ENCODE measurements around the gene RNF227.

GRCh38 chr17:7911116-7911515, 5.0 kb downstream of the RNF227 start:
- TF ChIP-seq CTCF (IDR thresholded peaks at IDR 0.05), result no peak
- no peak for TF ChIP-seq POLR2AphosphoS5 (IDR thresholded peaks at IDR 0.05)

Data from stomach (tissue), 4 donors.